HG03354 (cell line): ENCODE measurements around the gene PCDHB10.
"Not testable (repeated sequence)": the region's sequence is repeated elsewhere in the genome, so short reads cannot be mapped to it uniquely, and the experiment has no call there.

Experiments used
- ATAC-seq: cut with Tn5 transposase; IDR thresholded peaks from one replicate; pipeline ENCODE4 v1.9.1; 2021; ENCODE audit warnings: mild to moderate bottlenecking; ENCODE audit not compliant: unreplicated experiment, poor library complexity, severe bottlenecking

The PCDHB10 gene

GRCh38 chr5:141192110-141192725 lies at the start of gene PCDHB10:
Gene PCDHB10 (plus strand): TSS chr5:141192353. CDS start chr5:141192553, 200 bp downstream.
- no peak for ATAC-seq

- ATAC-seq: no peak
Measured at GRCh38 chr5:141149812-141150211, 42.3 kb upstream of the PCDHB10 start, which contains the start of gene PCDHB6. Gene PCDHB6 (plus strand): TSS chr5:141150057. CDS start chr5:141150258, 201 bp downstream.

- no peak for ATAC-seq
Measured at GRCh38 chr5:141150224-141150992, 41.7 kb upstream of the PCDHB10 start.

GRCh38 chr5:141150993-141151325 lies 41.2 kb upstream of the PCDHB10 start:
- ATAC-seq: no peak

GRCh38 chr5:141151632-141152031 lies 40.5 kb upstream of the PCDHB10 start:
- not testable (repeated sequence) for ATAC-seq

GRCh38 chr5:141152096-141152495 lies 40.1 kb upstream of the PCDHB10 start:
- not testable (repeated sequence) for ATAC-seq

- no peak for ATAC-seq
Measured at GRCh38 chr5:141155540-141156374, 36.4 kb upstream of the PCDHB10 start.

GRCh38 chr5:141157356-141157755 lies 34.8 kb upstream of the PCDHB10 start:
- ATAC-seq: not testable (repeated sequence)

GRCh38 chr5:141157901-141158300 lies 34.3 kb upstream of the PCDHB10 start:
- ATAC-seq: not testable (repeated sequence)

- ATAC-seq: no peak
Measured at GRCh38 chr5:141172381-141173204, 19.6 kb upstream of the PCDHB10 start, which contains the start of gene PCDHB7. Gene PCDHB7 (plus strand): TSS chr5:141172644. CDS start chr5:141172836, 192 bp downstream.

GRCh38 chr5:141174291-141175104 lies 17.7 kb upstream of the PCDHB10 start:
- not testable (repeated sequence) for ATAC-seq

GRCh38 chr5:141175933-141176332 lies 16.2 kb upstream of the PCDHB10 start:
- no peak for ATAC-seq

GRCh38 chr5:141177577-141178191 lies 14.5 kb upstream of the PCDHB10 start, which contains the start of gene PCDHB8:
Gene PCDHB8 (plus strand): TSS chr5:141177790. CDS start chr5:141178035, 245 bp downstream.
- not testable (repeated sequence) for ATAC-seq

- ATAC-seq: not testable (repeated sequence)
Measured at GRCh38 chr5:141179371-141179770, 12.8 kb upstream of the PCDHB10 start.

GRCh38 chr5:141179876-141180275 lies 12.3 kb upstream of the PCDHB10 start:
- not testable (repeated sequence) for ATAC-seq

GRCh38 chr5:141180313-141180712 lies 11.8 kb upstream of the PCDHB10 start:
- ATAC-seq: no peak

- ATAC-seq: no peak
Measured at GRCh38 chr5:141182248-141182647, 9.9 kb upstream of the PCDHB10 start, which contains the start of gene PCDHB16. Gene PCDHB16 (plus strand): TSS chr5:141182387. CDS start chr5:141182560, 173 bp downstream.
